PFSK-1 (cell line): ENCODE measurements around the gene F10. TPM values are rescaled to one million over a fixed set of nuclear protein-coding genes. Genes with fewer than 3 reads are reported as not detected.

Experiments used
- FOXP2 ChIP-seq: optimal IDR thresholded peaks from 2 replicates; pipeline ENCODE3; 2011; ENCODE audit warnings: borderline replicate concordance, control low read depth, inconsistent platforms; ENCODE audit not compliant: insufficient read depth; ENCODE audit errors: extremely low read length, extremely low read depth
- POLR2AphosphoS5 ChIP-seq: IDR thresholded peaks from 2 replicates; pipeline ENCODE4 v1.6.1; 2012; ENCODE audit warnings: low read depth, mild to moderate bottlenecking, control low read depth, low read length, moderate library complexity
- REST ChIP-seq, 2 experiments: IDR thresholded peaks; 2 replicates each; pipeline versions ENCODE4 v1.6.1 to v1.8.0; 2011 to 2012; ENCODE audit warnings: low read depth in 2 of 2, low read length in 2 of 2, control low read depth in 1 of 2, inconsistent platforms in 1 of 2, mild to moderate bottlenecking in 1 of 2, moderate library complexity in 1 of 2; ENCODE audit not compliant: insufficient read depth in 1 of 2
- SIN3A ChIP-seq: IDR thresholded peaks from 2 replicates; pipeline ENCODE4 v1.6.1; 2012; ENCODE audit warnings: mild to moderate bottlenecking, low read length, moderate library complexity, borderline replicate concordance; ENCODE audit not compliant: insufficient read depth
- TAF1 ChIP-seq: IDR thresholded peaks from 2 replicates; pipeline ENCODE4 v1.6.1; 2012; ENCODE audit warnings: low read length, control low read depth, borderline replicate concordance; ENCODE audit not compliant: insufficient read depth
- polyA plus RNA-seq: library from polyadenylated mRNA; unstranded; fragments of >200 nt; gene quantifications from one replicate; pipeline ENCODE4 v1.2.1, GENCODE V29; 2012; ENCODE audit warnings: low read depth, missing spikeins; ENCODE audit not compliant: insufficient read length

Gene F10
- polyA plus RNA-seq = 0.92 TPM

DNA sequence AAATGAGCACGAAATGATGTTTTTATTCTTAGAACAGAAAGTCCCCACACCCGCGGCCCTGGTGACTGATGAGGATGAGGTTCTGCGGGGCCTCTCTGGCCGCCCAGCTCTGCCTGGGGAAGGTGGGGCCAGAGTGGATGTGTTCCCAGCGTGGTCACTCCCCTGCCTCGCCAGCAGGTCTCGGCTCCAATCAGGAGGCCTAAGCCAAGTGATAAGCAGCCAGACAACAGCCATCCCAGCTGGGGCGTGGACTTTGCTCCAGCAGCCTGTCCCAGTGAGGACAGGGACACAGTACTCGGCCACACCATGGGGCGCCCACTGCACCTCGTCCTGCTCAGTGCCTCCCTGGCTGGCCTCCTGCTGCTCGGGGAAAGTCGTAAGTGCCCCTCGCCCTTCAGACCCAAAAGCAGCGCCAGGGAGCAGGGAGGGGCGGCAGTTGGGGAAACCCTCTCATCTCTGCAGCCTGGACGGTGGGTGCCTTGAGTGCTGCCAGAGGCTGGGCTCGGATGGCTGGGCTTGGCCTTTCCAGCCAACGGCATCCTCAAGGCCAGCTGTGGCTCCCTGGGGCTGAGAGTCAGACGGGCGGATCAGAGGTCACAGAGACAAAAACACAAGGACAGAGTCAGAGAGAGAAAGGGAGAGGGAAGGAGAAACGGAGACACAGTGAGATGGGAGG lies at the start of gene F10:
Gene F10, plus strand, starts transcription at position 250 of the 676 bp plus-strand sequence. Its CDS starts 57 bp downstream, at position 307.
- TF ChIP-seq REST (IDR thresholded peaks at IDR 0.05; ENCODE audit: insufficient read depth in 1 of 2, low read depth in 2 of 2, low read length in 2 of 2) (no peak), FOXP2 (no peak), TAF1 (no peak), POLR2AphosphoS5 (no peak), SIN3A (no peak)

DNA sequence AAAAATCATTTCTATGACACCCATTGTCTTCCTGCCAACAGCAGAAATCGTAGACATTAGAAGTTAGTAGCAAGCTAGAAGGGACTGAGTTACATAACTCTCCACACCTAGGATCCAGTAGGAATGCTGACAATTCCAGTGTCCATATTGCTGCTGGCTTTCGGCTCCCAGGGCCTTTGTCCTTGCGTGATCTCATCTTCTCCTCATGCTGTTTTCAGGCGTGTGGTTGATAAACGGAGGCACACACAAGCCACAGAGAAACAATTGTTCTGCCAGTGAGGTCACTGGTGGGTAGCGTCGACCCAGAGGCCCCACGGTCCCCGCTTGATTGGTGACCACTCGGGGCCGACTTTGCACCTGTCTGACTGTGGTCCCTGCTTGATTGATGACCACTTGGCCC lies 48.7 kb upstream of the F10 start:
- TF ChIP-seq FOXP2 (no peak), POLR2AphosphoS5 (no peak), TAF1 (no peak), REST (IDR thresholded peaks at IDR 0.05; ENCODE audit: insufficient read depth in 1 of 2, low read depth in 2 of 2, low read length in 2 of 2) (no peak), SIN3A (no peak)

DNA sequence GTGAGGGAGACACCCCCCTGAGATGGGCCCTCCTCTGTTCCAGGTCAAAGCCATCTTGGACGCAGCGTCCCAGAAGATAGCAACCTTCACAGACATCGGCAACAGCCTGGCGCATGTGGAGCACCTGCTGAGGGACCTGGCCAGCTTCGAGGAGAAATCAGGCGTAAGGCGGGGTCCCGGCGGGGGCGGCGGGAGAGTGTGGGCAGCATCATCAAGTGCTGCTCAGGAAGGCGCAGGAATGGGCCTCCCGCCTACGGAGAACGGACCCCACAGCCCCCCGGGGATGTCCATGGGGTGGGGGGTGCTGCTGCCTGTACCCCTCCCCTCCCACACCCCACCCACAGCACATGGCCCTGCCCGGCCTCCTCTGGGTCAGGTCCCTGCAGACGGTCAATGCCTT lies 48.2 kb upstream of the F10 start:
- TF ChIP-seq FOXP2 (no peak), POLR2AphosphoS5 (no peak), REST (IDR thresholded peaks at IDR 0.05; ENCODE audit: insufficient read depth in 1 of 2, low read depth in 2 of 2, low read length in 2 of 2) (no peak), TAF1 (no peak), SIN3A (no peak)

DNA sequence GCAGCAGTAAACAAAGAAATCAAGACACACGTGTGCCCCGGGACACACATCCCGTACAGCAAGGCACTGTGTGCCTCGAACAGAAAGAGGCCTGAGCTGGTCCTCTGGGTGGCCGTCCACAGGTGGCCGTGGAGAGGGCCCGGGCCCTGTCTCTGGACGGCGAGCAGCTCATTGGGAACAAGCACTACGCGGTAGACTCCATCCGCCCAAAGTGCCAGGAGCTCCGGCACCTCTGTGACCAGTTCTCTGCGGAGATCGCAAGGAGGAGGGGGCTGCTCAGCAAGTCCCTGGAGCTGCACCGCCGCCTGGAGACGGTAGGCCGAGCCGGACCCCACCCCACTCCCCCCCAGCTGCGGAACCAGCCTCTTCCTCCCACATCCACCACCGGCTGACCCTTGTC lies 47.7 kb upstream of the F10 start:
- TF ChIP-seq POLR2AphosphoS5 = no peak
- no peak for TF ChIP-seq SIN3A
- TF ChIP-seq REST (IDR thresholded peaks at IDR 0.05; ENCODE audit: insufficient read depth in 1 of 2, low read depth in 2 of 2, low read length in 2 of 2) = no peak
- no peak for TF ChIP-seq FOXP2
- TF ChIP-seq TAF1 = no peak
